ENCODE results near the gene ZFHX3.

GRCh38 chr16:73031155-73031866, 16.6 kb downstream of the ZFHX3 start:
- peak in 1 of 2 donors; percentile 25 for TF ChIP-seq RAD21 (IDR thresholded peaks at IDR 0.05)
- no peak for TF ChIP-seq MAX (IDR thresholded peaks at IDR 0.05)
- TF ChIP-seq CTCF (IDR thresholded peaks at IDR 0.05; ENCODE audit: low read depth, low read length, missing input control), result no peak
- TF ChIP-seq JUND (IDR thresholded peaks at IDR 0.05), result no peak
- no peak for TF ChIP-seq FOXA1 (IDR thresholded peaks at IDR 0.05)
- TF ChIP-seq ZBTB33 (IDR thresholded peaks at IDR 0.05), result no peak

All from liver (tissue), 3 donors.